Chondrocyte (in vitro differentiated cells): Measurements from ENCODE around the gene KCNH2. TPM values are rescaled to one million over a fixed set of nuclear protein-coding genes. Genes with fewer than 3 reads are reported as not detected.

Source experiments
- DNase-seq: peaks from one replicate; pipeline ENCODE4 v3.0.0; 2021; ENCODE audit warnings: mixed read lengths, low spot score
- H3K27ac Mint-ChIP-seq: one replicate; pipeline ENCODE4 v1.8.0; 2021; ENCODE audit warnings: mild to moderate bottlenecking, moderate library complexity, mixed read lengths; ENCODE audit not compliant: unreplicated experiment
- H3K27me3 Mint-ChIP-seq: 2 replicates; pipeline ENCODE4 v1.8.0; 2021; ENCODE audit warnings: low read depth, mixed read lengths
- H3K36me3 Mint-ChIP-seq: 2 replicates; pipeline ENCODE4 v1.8.0; 2021; ENCODE audit warnings: low read depth, mixed read lengths
- H3K4me1 Mint-ChIP-seq: 2 replicates; pipeline ENCODE4 v1.8.0; 2021; ENCODE audit warnings: low read depth, mild to moderate bottlenecking, mixed read lengths
- H3K4me3 Mint-ChIP-seq: one replicate; pipeline ENCODE4 v1.8.0; 2021; ENCODE audit warnings: mild to moderate bottlenecking, moderate library complexity, mixed read lengths; ENCODE audit not compliant: unreplicated experiment
- H3K9me3 Mint-ChIP-seq: 2 replicates; pipeline ENCODE4 v1.8.0; 2021; ENCODE audit warnings: low read depth, mixed read lengths
- CTCF ChIP-seq: fragments of 200-600 bp; sonication (generic); IDR thresholded peaks from 2 replicates; pipeline ENCODE4 v1.5.0; 2021; ENCODE audit warnings: antibody characterized with exemption, mild to moderate bottlenecking, moderate library complexity
- total RNA-seq: library from RNA; stranded (reverse); gene quantifications from 3 replicates; pipeline ENCODE4 v1.2.1, GENCODE V29; 2021

The KCNH2 gene
- total RNA-seq, 1 donor from 2014 or later, result 0.30 TPM

DNA sequence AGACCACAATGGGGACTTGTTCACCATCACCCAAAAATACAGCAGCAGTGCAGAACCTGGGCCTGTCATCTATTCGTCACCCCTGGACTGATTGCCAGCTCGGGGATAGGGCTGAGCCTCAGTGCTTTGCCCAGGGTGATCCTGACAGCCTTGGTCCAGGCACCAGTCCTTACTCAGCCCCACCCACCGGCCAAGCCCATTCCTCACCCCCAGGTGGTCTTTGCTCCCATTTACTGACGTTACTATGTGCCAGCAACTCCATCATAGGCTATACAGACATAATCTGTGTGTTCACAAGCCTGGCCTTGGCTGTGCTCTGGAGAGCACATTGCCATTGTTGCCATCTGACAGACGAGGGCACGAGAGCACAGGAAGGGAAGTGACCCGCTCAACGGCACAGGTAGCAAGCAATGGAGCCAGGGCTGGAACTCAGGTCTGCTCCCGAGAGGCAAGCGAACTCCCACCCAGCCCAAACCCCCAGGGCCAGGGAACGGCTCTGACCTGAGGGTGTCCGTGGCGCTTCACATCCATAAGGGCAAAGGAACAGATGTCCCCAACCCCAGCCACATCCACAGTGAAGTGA is 39.3 kb upstream of the KCNH2 start:
- Mint-ChIP-seq H3K9me3 (no peaks in the 10 kb centered on the region), H3K27ac (no peak overlapping the region), H3K36me3 (no peaks in the 10 kb centered on the region), H3K4me1 (peaks cover 26% of the 10 kb centered on the region), H3K27me3 (peaks cover 26% of the 10 kb centered on the region), H3K4me3 (no peak overlapping the region)
- DNase-seq, result no peak
- TF ChIP-seq CTCF, result no peak

GRCh38 chr7:151016942-151017341 is 38.8 kb upstream of the KCNH2 start:
- no peak for TF ChIP-seq CTCF
- Mint-ChIP-seq H3K36me3 (no peaks in the 10 kb centered on the region), H3K9me3 (no peaks in the 10 kb centered on the region), H3K4me1 (peaks cover 28% of the 10 kb centered on the region), H3K4me3 (no peak overlapping the region), H3K27me3 (peaks cover 29% of the 10 kb centered on the region), H3K27ac (no peak overlapping the region)
- no peak for DNase-seq

DNA sequence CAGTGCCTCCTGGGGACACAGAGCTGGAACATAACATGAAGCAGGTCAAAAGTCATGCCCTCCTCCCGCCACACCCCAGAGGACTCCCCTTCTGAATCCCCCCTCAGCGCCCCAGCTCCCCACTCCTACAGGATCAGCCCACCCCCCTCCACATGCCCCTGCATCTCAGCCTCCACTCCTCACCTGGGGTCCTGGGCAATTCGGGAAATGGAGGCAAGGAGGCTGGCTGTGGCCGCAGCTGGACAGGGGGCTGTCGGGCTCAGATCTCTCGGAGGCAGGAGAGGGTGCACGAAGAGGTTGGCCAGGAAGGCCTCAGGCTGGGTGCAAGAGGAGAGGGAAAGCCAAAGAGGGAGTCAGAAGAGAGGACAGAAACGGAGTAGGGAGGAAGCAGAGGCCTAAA is 38.4 kb upstream of the KCNH2 start:
- no peak overlapping the region for H3K27ac Mint-ChIP-seq
- peaks cover 28% of the 10 kb centered on the region for H3K4me1 Mint-ChIP-seq
- no peak overlapping the region for H3K4me3 Mint-ChIP-seq
- no peak for DNase-seq
- H3K9me3 Mint-ChIP-seq, result no peaks in the 10 kb centered on the region
- H3K27me3 Mint-ChIP-seq, result peaks cover 32% of the 10 kb centered on the region
- TF ChIP-seq CTCF, result no peak
- no peaks in the 10 kb centered on the region for H3K36me3 Mint-ChIP-seq

DNA sequence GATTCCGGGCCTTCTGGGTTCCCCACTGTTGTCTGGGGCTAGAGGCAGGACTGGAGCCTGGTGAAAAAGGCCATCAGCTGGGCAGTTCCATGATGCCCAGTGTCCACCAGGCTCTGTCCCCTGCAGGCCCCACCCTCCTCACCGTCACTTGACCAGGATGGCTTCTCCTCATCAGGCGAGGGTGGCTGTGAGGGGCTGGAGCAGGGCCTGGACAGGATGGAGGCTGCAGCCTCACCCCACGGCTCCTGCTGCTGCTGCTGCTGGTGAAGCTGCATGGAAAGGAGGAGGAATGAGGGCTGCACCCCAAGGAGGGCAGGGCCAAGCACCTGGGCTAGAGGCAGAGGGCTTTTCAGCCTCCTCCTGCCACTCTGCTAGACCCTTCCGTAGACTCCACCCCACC is 37.8 kb upstream of the KCNH2 start:
- peaks cover 30% of the 10 kb centered on the region for H3K4me1 Mint-ChIP-seq
- no peak overlapping the region for H3K27ac Mint-ChIP-seq

GRCh38 chr7:151014950-151015349 is 36.8 kb upstream of the KCNH2 start:
- no peak for DNase-seq
- Mint-ChIP-seq H3K27me3 (peaks cover 29% of the 10 kb centered on the region), H3K9me3 (no peaks in the 10 kb centered on the region), H3K4me3 (no peak overlapping the region), H3K36me3 (no peaks in the 10 kb centered on the region), H3K27ac (no peak overlapping the region), H3K4me1 (peaks cover 26% of the 10 kb centered on the region)
- TF ChIP-seq CTCF, result no peak

More for the DNA sequence above, 37.8 kb upstream of the KCNH2 start:
- H3K9me3 Mint-ChIP-seq, result no peaks in the 10 kb centered on the region
- DNase-seq, result no peak
- no peak overlapping the region for H3K4me3 Mint-ChIP-seq
- peaks cover 32% of the 10 kb centered on the region for H3K27me3 Mint-ChIP-seq
- no peaks in the 10 kb centered on the region for H3K36me3 Mint-ChIP-seq
- no peak for TF ChIP-seq CTCF
